Measurements from ENCODE around the gene KAT5.
"Not testable (repeated sequence)": the region's sequence is repeated elsewhere in the genome, so short reads cannot be mapped to it uniquely, and the experiment has no call there.

KAT5 gene

DNA sequence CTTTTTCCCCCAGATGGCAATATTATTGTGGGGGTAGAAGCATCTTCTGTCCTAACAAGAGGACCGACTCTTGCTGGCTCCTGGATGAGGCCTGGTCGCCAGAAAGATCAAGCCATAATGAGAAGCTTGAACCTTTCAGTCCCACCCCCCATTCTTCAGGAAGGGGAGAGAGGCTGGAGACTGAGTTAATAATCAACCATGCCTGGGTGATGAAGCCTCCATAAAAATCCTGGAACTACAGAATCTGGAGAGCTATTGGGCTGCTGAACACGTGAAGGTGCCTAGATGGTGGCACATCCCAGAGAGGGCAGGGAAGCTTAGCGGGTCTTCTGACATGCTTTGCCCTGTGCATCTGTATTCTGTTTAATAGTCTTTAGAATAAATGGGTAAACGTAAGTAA lies 52.4 kb downstream of the KAT5 start:
- no peak for TF ChIP-seq POLR2AphosphoS5 (IDR thresholded peaks at IDR 0.05; ENCODE audit: low read depth)
- TF ChIP-seq GABPA (IDR thresholded peaks at IDR 0.05; ENCODE audit: low read depth) = no peak
- TF ChIP-seq, protein P1, sequence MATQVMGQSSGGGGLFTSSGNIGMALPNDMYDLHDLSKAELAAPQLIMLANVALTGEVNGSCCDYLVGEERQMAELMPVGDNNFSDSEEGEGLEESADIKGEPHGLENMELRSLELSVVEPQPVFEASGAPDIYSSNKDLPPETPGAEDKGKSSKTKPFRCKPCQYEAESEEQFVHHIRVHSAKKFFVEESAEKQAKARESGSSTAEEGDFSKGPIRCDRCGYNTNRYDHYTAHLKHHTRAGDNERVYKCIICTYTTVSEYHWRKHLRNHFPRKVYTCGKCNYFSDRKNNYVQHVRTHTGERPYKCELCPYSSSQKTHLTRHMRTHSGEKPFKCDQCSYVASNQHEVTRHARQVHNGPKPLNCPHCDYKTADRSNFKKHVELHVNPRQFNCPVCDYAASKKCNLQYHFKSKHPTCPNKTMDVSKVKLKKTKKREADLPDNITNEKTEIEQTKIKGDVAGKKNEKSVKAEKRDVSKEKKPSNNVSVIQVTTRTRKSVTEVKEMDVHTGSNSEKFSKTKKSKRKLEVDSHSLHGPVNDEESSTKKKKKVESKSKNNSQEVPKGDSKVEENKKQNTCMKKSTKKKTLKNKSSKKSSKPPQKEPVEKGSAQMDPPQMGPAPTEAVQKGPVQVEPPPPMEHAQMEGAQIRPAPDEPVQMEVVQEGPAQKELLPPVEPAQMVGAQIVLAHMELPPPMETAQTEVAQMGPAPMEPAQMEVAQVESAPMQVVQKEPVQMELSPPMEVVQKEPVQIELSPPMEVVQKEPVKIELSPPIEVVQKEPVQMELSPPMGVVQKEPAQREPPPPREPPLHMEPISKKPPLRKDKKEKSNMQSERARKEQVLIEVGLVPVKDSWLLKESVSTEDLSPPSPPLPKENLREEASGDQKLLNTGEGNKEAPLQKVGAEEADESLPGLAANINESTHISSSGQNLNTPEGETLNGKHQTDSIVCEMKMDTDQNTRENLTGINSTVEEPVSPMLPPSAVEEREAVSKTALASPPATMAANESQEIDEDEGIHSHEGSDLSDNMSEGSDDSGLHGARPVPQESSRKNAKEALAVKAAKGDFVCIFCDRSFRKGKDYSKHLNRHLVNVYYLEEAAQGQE (IDR thresholded peaks at IDR 0.05; ENCODE audit: insufficient replicate concordance, low read depth) = no peak
- no peak for TF ChIP-seq SPI1 (IDR thresholded peaks at IDR 0.05; ENCODE audit: borderline replicate concordance, low read depth)
- TF ChIP-seq, protein P2, sequence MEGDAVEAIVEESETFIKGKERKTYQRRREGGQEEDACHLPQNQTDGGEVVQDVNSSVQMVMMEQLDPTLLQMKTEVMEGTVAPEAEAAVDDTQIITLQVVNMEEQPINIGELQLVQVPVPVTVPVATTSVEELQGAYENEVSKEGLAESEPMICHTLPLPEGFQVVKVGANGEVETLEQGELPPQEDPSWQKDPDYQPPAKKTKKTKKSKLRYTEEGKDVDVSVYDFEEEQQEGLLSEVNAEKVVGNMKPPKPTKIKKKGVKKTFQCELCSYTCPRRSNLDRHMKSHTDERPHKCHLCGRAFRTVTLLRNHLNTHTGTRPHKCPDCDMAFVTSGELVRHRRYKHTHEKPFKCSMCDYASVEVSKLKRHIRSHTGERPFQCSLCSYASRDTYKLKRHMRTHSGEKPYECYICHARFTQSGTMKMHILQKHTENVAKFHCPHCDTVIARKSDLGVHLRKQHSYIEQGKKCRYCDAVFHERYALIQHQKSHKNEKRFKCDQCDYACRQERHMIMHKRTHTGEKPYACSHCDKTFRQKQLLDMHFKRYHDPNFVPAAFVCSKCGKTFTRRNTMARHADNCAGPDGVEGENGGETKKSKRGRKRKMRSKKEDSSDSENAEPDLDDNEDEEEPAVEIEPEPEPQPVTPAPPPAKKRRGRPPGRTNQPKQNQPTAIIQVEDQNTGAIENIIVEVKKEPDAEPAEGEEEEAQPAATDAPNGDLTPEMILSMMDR (IDR thresholded peaks at IDR 0.05; ENCODE audit: insufficient read depth, low read length) = no peak
- DNase-seq (ENCODE audit: low read depth in 1 of 2, low spot score in 1 of 2) = no peak
- Histone ChIP-seq H3K27me3 (ENCODE audit: insufficient read depth, poor library complexity, severe bottlenecking) (no peaks in the 10 kb centered on the region), H3K27ac (replicated peaks) (no peak overlapping the region), H3K4me3 (replicated peaks; ENCODE audit: insufficient read depth, low read length) (no peak overlapping the region)

DNA sequence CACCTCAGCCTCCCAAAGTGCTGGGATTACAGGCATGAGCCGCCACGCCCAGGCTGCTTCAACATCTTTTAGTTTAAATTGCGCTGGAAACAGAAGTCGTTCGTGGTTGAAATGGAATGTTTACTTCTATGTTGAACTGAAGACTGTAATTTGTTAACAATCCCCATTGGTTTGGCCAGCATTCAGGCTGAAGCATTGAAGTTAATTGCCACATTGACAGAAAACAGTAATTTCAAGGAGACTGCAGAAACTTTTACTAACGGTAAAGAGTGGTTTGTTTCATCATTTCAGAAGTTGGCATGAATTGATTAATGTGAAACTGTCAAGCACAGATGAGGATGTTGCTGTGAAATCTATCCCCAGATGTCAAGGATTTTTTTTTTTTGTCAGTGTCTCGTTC lies 54.5 kb downstream of the KAT5 start:
- Histone ChIP-seq H3K27me3 (ENCODE audit: insufficient read depth, poor library complexity, severe bottlenecking) (no peaks in the 10 kb centered on the region), H3K27ac (replicated peaks) (peak overlapping the region; percentile 76), H3K4me3 (replicated peaks; ENCODE audit: insufficient read depth, low read length) (no peak overlapping the region)
- peak; percentile 78 to 84 for DNase-seq (ENCODE audit: low read depth in 1 of 2, low spot score in 1 of 2)
- TF ChIP-seq POLR2AphosphoS5 (IDR thresholded peaks at IDR 0.05; ENCODE audit: low read depth) = peak; percentile 58; the same call in 1 of the 2 replicates
- TF ChIP-seq, protein P2 (IDR thresholded peaks at IDR 0.05; ENCODE audit: insufficient read depth, low read length) = no peak

DNA sequence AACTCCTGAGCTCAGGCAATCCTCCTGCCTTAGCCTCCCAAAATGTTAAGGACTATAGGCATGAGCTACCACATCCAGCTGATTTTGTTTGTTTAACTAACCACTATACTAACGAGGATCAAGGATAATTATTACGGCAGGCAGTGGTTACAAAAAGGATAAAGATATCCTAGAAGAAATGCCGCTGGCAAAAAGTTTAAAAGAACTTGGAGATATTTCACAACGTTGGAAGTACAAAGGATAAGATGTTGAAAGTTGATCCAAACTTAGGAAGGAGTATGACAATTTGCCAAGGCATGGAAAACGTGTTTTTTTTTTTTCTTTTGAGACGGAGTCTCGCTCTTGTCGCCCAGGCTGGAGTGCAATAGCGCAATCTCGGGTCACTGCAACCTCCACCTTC lies 55.4 kb downstream of the KAT5 start:
- Histone ChIP-seq H3K4me3 (replicated peaks; ENCODE audit: insufficient read depth, low read length) (no peak overlapping the region), H3K27ac (replicated peaks) (peak overlapping the region; percentile 76), H3K27me3 (ENCODE audit: insufficient read depth, poor library complexity, severe bottlenecking) (no peaks in the 10 kb centered on the region)
- no peak for DNase-seq (ENCODE audit: low read depth in 1 of 2, low spot score in 1 of 2)
- TF ChIP-seq, protein P2 (IDR thresholded peaks at IDR 0.05; ENCODE audit: insufficient read depth, low read length) = no peak
- no peak for TF ChIP-seq SPI1 (IDR thresholded peaks at IDR 0.05; ENCODE audit: borderline replicate concordance, low read depth)
- no peak for TF ChIP-seq GABPA (IDR thresholded peaks at IDR 0.05; ENCODE audit: low read depth)
- TF ChIP-seq POLR2AphosphoS5 (IDR thresholded peaks at IDR 0.05; ENCODE audit: low read depth) = no peak
- TF ChIP-seq, protein P1 (IDR thresholded peaks at IDR 0.05; ENCODE audit: insufficient replicate concordance, low read depth) = no peak

DNA sequence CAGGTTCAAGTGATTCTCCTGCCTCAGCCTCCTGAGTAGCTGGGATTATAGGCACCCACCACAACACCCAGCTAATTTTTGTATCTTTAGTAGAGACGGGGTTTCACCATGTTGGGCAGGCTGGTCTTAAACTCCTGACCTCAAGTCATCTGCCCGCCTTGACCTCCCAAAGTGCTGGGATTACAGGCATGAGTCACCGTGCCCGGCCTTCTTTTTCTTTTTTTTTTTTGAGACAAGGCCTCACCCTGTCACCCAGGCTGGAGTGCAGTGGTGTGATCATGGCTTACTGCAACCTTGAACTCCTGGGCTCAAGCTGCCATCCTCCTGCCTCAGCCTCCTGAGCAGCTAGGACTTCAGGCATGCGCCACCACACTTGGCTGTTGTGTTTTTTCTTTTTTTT lies 55.8 kb downstream of the KAT5 start:
- H3K27ac ChIP-seq (replicated peaks) = peak overlapping the region; percentile 76
- DNase-seq (ENCODE audit: low read depth in 1 of 2, low spot score in 1 of 2); H3K4me3 ChIP-seq (replicated peaks; ENCODE audit: insufficient read depth, low read length); H3K27me3 ChIP-seq (ENCODE audit: insufficient read depth, poor library complexity, severe bottlenecking): not testable (repeated sequence)

Data from HL-60 (cell line).